NCI-H1694 (cell line): ENCODE data around the gene SPOCK2.
"Not testable (repeated sequence)": the region's sequence is repeated elsewhere in the genome, so short reads cannot be mapped to it uniquely, and the experiment has no call there.

Experiments used
- DNase-seq: peaks from one replicate; lab custom pipeline; 2025; lab: John Stamatoyannopoulos, UW

The SPOCK2 gene

GRCh38 chr10:72087969-72088888, at the start of gene SPOCK2:
SPOCK2 (minus strand) TSS chr10:72088551; CDS start chr10:72088328, 223 bp downstream.
- peak; percentile 30 for DNase-seq

- DNase-seq = no peak
Observed at GRCh38 chr10:72137583-72137982, 49.2 kb upstream of the SPOCK2 start.

- DNase-seq = not testable (repeated sequence)
Observed at GRCh38 chr10:72136225-72136624, 47.9 kb upstream of the SPOCK2 start.

- no peak for DNase-seq
Observed at GRCh38 chr10:72134785-72135767, 46.7 kb upstream of the SPOCK2 start.

- no peak for DNase-seq
Observed at GRCh38 chr10:72133517-72133916, 45.2 kb upstream of the SPOCK2 start.

- DNase-seq = no peak
Observed at GRCh38 chr10:72132854-72133253, 44.5 kb upstream of the SPOCK2 start.

GRCh38 chr10:72127571-72127970, 39.2 kb upstream of the SPOCK2 start:
- no peak for DNase-seq

- DNase-seq = no peak
Observed at GRCh38 chr10:72126872-72127232, 38.5 kb upstream of the SPOCK2 start.

GRCh38 chr10:72126184-72126871, 38.0 kb upstream of the SPOCK2 start:
- DNase-seq = no peak

GRCh38 chr10:72124989-72125388, 36.6 kb upstream of the SPOCK2 start:
- no peak for DNase-seq

GRCh38 chr10:72124381-72124780, 36.0 kb upstream of the SPOCK2 start:
- DNase-seq = no peak

- no peak for DNase-seq
Observed at GRCh38 chr10:72123616-72124015, 35.3 kb upstream of the SPOCK2 start.

- no peak for DNase-seq
Observed at GRCh38 chr10:72122221-72122620, 33.9 kb upstream of the SPOCK2 start.

GRCh38 chr10:72121389-72121788, 33.0 kb upstream of the SPOCK2 start:
- DNase-seq = no peak

- no peak for DNase-seq
Observed at GRCh38 chr10:72116372-72116771, 28.0 kb upstream of the SPOCK2 start.

GRCh38 chr10:72114706-72115450, 26.5 kb upstream of the SPOCK2 start:
- no peak for DNase-seq

GRCh38 chr10:72110673-72111401, 22.5 kb upstream of the SPOCK2 start:
- no peak for DNase-seq

GRCh38 chr10:72109636-72110157, 21.3 kb upstream of the SPOCK2 start:
- no peak for DNase-seq

- DNase-seq = no peak
Observed at GRCh38 chr10:72108830-72109635, 20.7 kb upstream of the SPOCK2 start.

GRCh38 chr10:72108004-72108370, 19.6 kb upstream of the SPOCK2 start:
- DNase-seq = not testable (repeated sequence)
